Fibroblast of lung (primary cell): ENCODE data around the gene DGKQ.
"Not testable (repeated sequence)": the region's sequence is repeated elsewhere in the genome, so short reads cannot be mapped to it uniquely, and the experiment has no call there.

Experiments
- CTCF ChIP-seq, 2 donors: IDR thresholded peaks in 1 of 2; conservative IDR thresholded peaks in 1 of 2; 1 replicate in 1 of 2; 2 replicates in 1 of 2; pipeline ENCODE4 v1.5.1; 2011 to 2012; ENCODE audit warnings: low read length in 2 of 2, control low read depth in 1 of 2, inconsistent platforms in 1 of 2, low read depth in 1 of 2, mild to moderate bottlenecking in 1 of 2
- EZH2 ChIP-seq: IDR thresholded peaks from 2 replicates; pipeline ENCODE4 v1.5.1; 2012; ENCODE audit warnings: low read length, control low read depth, mild to moderate bottlenecking; ENCODE audit errors: missing control alignments

GRCh38 chr4:927566-927965 is 45.8 kb downstream of the DGKQ start:
- not testable (repeated sequence) for TF ChIP-seq CTCF (conservative IDR thresholded peaks at IDR 0.05 in 1 of 2, IDR thresholded peaks at IDR 0.05 in 1 of 2; ENCODE audit: low read depth in 1 of 2, low read length in 2 of 2); EZH2
